GM19025 (cell line): Measurements from ENCODE around the gene CREBL2.
"Not testable (repeated sequence)": the region's sequence is repeated elsewhere in the genome, so short reads cannot be mapped to it uniquely, and the experiment has no call there.

ENCODE experiments used
- ATAC-seq: cut with Tn5 transposase; IDR thresholded peaks from one replicate; pipeline ENCODE4 v1.9.1; 2021; ENCODE audit warnings: mild to moderate bottlenecking, low read depth, moderate library complexity; ENCODE audit not compliant: unreplicated experiment

Gene CREBL2

DNA sequence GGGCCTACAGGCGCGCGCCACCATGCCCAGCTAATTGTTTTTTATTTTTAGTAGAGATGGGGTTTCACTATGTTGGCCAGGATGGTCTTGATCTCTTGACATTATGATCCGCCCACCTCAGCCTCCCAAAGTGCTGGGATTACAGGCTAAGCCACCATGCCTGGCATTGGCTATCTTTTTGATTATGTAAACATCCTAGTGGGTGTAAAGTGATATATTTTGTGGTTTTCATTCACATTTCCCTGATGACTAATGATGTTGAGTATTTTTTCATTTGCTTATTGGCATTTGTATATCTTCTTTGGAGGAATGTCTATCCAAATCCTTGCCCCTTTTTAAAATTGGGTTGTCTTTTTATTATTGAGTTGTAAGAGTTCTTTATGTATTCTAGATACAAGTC lies 16.3 kb downstream of the CREBL2 start:
- no peak for ATAC-seq

DNA sequence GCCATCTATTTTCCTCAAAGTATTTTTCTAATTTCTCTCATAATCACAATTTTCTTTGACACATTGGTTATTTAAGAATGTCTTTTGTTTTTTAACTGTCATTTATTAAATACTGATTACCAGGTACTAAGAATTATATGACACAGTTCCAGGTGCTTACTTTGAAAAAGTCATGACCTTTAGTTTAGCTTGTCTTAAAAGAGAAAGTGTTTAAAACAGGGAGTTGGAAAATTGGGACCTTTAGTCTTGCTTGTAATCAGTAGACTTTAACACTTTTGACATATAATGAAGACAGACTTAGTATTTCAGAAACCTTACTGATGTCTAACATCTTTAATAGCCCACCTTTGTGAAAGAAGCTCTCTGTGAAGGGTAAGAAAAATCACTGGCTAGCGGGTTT lies 19.2 kb downstream of the CREBL2 start:
- no peak for ATAC-seq

DNA sequence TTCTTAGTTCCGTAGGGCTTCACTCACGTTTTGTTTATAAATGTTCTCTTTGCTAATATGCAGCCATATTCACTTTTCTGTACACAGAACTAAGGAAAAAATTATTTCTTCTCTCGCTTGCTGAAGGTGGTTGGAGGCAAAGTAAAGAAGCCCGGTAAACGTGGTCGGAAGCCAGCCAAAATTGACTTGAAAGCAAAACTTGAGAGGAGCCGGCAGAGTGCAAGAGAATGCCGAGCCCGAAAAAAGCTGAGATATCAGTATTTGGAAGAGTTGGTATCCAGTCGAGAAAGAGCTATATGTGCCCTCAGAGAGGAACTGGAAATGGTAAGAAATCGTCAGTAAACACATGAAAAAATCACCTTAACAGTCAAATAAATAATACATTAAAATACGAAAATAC lies 24.0 kb downstream of the CREBL2 start:
- no peak for ATAC-seq

DNA sequence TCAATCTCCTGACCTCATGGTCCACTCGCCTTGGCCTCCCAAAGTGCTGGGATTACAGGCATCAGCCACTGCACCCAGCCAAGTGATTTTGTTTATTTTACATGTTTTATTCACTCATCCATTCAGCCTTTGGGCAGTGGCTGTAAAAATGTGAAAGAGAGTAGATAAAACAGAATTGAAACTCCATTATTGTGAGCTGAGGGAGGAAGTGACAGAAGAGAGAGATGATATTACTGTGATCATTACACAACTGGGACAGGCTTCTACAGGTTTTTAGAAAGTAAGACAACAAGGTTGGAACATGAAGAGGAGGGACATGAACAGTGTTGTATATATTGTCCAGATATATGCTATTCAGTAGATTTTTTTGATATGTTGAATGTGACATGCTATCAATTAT lies 25.0 kb downstream of the CREBL2 start:
- ATAC-seq: no peak

DNA sequence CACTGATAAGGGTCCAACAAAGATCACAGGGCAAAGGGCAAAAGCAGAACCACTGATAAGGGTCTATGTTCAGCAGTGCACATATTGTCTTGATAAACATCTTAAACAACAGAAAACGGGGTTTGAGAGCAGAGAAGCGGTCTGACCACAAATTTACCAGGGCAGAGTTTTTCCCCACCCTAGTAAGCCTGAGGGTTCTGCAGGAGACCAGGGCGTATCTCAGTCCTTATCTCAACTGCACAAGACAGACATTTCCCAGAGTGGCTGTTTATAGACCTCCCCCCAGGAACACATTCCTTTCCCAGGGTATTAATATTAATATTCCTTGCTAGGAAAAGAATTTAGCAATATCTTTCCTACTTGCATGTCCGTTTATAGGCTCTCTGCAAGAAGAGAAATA lies 28.3 kb downstream of the CREBL2 start:
- not testable (repeated sequence) for ATAC-seq

DNA sequence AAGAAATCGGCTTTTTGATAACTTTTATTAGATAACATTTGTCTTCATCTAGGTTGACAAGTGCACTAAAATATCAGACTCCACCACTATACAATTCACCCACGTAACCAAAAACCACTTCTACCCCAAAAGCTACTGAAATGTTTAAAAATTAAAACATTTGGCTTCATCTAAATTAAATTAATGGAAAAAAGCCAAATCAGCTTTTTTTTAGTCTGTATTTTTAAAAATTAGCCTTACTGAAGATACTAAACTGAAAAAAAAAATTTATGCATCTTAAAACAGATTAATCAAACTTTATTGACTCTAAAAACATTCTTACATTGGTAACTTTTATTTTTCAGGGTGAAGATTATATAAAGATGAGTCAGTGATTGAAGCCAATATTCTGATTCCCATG lies 30.0 kb downstream of the CREBL2 start:
- ATAC-seq: no peak

DNA sequence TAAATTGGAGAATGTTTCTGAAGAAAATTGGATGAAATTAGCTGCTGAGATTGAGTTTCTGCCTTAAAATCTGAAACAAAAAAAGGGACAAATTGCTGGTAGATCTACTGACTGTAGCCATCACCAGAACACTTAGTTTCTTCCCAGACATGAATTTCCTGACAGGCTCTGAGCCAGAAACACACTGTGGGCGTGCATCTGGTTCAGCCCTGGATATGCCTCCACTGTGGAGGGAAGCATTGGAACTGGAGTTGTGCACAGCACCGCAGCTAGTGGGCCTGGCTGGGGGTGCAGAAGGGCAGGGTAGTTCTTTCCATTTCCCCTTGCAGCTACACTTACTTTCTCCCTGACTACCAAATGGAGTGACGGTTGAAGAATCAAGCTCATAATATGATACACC lies 31.2 kb downstream of the CREBL2 start:
- no peak for ATAC-seq

DNA sequence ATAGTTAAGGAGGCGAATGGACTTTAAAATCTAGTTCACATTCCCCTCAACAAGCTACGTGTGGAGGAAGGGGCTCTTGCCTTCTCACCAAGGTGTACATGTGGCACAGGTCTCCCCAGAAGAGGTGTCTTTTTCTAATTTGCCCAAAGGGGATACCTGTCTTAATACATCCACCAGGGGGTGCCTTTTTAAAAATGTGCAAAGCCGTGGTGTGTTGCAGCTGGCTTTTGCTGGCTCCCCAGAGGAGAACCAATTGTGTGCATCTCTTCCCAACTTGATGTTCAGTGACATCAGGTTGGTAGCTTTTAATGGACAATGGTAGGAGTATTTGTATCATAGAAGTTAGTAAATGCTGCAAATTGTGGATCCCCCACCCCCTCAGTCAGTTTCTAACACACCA lies 33.8 kb downstream of the CREBL2 start:
- ATAC-seq: no peak

DNA sequence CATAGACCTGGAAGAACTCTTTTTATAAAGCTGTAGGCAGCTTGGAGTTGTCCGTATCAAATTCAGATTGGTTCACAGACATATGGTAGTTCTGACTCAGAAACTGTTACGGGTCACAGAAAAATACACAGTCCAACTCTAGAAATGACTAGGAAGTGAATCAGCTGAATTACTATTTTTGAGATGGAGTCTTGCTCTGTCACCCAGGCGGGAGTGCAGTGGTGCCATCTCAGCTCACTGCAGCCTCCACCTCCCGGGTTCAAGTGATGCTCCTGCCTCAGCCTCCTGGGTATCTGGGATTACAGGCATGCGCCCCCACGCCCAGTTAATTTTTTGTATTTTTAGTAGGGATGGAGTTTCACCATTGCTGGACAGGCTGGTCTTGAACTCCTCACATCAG lies 34.3 kb downstream of the CREBL2 start:
- ATAC-seq: peak; percentile 51

DNA sequence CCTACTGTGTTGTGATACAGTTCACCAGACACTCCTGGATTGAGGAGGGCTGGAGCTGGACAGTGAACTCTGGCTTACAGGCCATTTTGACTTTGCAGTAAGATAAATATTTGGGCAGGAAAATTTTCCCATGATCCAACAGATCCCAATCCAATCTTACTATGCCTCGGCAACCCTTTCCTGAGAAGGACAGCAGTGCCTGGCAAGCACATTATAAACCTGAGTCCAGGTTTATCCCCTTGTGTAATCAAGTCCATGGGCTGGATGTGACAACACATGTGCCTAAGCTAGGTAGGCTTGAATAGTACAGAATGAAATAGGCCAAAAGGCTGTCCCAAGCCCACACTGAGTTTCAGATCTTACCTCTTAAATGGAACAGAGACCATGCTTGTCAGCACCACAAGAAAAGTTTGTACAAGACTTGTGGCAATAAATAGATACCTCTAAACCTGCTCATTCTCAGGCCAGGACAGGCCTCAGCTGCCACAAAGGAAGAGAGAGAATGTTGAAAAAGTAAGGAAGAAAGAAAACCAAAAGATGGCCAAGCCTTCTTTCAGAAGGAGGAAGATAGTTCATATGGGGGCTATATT lies 34.9 kb downstream of the CREBL2 start:
- no peak for ATAC-seq

DNA sequence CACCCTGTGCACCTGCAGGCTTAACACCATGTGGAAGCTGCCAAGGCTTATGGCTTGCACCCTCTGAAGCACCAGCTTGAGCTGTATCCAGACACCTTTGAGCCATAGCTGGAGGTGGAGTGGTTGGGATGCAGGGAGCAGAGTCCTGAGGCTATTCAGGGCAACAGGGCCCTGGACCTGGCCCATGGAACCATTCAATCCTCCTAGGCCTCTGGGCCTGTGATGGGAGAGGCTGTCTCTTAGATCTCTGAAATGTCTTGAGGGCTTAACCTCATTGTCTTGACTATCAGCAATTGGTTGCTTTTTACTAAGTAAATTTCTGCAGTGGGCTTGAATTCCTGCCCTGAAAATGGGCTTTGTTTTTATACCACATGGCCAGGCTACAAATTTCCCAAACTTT lies 36.6 kb downstream of the CREBL2 start:
- no peak for ATAC-seq

DNA sequence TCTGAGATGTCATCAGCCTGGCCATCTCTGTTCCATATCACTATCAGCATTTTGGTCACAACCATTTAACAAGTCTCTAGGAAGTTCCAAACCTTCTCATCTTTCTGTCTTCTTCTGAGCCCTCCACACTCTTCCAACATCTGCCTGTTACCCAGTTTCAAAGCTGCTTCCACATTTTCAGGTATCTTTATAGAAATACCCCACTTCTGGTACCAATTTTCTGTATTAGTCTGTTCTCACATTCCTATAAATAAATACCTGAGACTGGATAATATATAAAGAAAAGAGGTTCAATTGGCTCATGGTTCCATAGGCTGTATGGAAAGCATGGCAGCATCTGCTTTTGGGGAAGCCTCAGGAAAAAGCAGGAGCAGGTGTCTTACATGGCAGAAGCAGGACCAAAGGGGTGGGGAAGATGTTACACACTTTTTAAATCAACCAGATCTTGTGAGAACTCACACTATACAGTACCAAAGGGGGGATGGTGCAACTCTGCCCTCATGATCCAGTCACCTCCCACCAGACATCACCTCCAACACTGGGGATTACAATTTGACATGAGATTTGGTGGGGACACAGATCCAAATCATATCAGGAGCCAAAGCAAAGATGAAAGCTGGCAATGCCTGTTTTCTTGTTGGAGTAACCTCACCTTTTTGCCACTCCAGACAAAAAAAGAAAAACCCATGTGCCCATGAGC lies 37.4 kb downstream of the CREBL2 start:
- no peak for ATAC-seq

DNA sequence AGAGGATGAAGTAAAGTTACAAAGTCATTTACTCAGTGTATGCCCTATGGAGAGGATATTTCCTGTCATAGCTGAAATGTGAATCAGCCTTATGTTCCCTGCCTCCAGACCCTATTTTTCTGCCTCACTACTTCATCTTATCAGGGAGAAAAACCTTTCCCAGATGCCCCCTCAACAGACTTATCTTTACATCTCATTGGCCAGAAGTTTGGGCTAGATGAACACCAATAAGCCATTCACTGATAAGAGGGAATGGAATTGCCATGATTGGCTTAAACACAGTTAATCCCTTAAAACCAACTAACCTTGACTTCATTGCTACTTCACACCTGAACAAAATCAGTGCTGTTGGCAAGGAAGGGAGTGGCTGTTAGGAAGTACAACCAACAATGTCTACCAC lies 40.1 kb downstream of the CREBL2 start:
- no peak for ATAC-seq

DNA sequence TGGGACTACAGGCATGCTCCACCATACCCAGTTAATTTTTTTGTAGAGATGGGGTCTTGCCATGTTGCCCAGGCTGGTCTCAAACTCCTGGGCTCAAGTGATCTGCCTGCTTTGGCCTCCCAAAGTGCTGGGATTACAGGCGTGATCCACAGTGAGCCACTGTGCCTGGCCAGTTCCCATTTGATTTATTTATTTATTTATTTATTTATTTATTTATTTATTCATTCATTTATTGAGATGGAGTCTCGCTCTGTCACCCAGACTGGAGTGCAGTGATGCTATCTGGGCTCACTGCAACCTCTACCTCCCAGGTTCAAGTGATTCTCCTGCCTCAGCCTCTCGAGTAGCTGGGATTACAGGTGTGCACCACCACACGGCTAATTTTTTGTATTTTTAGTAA lies 41.0 kb downstream of the CREBL2 start:
- not testable (repeated sequence) for ATAC-seq

DNA sequence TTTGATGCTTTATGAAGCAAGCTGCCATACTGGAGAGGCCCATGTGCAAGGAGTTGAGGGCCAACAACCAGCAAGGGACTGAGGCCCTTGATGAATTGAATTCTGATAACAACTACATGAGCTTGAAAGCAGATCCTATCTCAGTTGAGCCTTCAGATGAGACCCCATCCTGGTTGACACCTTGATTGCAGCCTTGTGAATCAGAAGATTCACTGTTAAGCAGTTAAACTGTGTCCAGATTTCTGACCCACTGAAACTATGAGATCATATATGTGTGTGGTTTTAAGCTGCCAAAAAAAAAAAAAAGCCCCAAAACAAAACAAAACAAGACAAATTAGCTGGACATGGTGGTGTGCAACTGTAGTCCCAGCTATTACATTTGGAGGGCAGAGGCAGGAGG lies 42.2 kb downstream of the CREBL2 start:
- ATAC-seq: no peak

DNA sequence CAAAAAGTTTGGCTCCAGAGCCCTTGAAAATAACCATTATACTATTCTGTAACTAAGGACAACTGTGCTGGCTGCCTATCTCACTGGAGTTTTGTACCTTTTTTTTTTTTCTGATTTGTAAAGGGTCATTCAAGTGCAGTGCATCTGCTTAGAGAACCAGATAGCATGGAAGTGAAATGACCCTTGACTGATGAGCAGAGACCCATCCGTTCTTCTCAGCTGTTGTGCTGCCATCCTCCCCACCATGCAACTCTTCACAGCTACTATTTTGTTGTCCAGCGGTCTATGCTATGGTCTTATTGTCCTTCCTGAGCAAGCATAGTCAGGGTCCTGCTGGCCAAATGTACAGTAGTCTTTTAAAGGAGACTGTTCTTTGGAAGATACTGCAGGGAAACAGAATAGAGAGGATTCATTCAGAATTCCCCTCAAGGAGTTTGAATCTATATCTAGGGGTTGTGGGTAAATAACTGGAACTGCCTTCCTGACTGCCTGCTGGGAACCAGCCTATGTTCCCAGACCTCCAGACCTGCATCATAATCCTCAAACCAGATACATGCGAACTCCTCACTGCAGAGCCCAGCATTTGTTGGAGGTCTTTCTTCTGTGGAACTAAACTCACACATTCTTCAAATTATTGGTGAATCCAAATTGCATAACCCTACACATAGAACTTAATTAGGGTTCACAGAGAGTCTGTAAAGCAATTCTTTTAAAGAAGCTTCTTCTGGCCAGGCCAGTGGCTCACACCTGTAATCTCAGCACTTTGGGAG lies 43.2 kb downstream of the CREBL2 start:
- ATAC-seq: no peak

DNA sequence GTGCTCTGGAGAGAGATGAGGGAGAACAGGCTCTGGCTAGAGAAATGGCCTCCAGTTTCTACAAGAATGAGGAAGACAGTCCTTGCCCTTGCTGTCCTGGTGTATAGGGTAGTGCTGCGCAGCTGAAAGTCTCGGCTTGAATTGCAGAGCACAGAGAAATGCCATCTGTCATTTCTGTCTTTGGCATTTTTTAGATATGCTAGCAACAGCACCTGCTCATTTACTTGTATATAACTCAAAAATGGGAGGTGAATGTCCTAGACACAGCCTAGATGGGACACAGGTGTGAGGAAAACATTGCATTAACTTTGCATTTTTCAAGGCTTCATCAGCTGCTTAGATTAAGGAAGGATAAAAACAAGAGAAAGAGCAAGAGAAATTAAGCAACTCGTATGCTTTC lies 48.5 kb downstream of the CREBL2 start:
- ATAC-seq: no peak

DNA sequence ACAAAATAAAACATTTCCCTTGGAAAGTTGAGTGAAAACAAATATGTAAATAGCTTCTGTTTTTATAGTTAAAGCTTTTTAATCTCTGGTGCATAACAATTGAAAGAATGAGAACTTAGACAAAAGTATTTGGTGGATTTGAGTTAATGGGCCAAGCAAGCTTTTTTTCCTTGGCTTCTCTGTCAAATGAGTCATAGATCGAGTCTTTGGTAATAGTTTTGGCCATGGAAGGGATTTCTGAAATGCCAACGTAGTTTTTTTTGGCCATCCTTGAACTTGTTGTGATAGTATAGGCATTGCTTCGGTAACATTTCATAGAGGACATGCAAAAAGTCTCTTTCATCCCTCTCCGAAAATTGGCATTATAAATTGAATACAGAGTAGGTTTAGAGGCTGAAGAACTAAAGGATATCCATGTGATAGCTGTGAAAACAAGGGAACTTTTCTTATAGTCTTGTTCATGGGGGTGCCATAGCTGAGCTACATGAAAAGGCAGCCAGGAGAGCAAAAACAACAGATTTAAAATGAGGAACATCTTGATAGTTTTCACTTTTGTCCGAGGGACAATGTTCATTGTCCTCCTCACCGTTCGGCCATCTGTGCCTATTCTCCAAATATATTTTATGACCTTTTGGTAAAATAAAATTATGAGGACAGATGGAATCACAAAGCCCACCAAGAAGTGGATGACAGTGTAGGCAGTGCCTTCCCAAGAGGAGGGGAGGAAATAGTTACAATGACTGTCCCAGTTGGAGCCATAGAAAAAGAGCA lies 49.6 kb downstream of the CREBL2 start:
- no peak for ATAC-seq

DNA sequence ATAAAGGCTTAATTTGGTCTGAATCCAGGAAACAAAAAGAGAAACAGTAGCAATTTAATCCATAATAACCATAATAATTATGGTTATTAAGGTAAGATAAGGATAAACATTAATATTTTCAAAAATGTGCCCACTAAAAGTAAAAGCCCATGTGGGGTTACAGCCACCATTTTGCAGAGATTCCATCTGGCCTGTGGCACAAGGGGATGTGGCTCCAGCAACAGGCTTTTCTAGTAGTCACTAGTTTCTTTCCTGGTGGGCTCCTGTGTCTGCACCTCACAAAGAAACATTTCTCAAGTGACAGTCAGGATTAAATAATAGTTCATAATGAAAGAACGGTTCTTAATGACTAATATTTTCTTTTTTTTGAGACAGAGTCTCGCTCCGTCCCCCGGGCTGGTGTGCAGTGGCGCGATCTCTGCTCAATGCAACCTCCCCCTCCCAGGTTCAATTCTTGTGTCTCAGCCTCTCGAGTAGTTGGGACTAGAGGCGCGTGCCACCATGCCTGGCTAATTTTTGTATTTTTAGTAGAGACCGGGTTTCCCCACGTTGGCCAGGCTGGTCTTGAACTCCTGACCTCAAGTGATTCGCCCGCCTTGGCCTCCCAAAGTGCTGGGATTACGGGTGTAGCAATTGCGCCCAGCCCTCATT lies 52.1 kb downstream of the CREBL2 start:
- no peak for ATAC-seq

DNA sequence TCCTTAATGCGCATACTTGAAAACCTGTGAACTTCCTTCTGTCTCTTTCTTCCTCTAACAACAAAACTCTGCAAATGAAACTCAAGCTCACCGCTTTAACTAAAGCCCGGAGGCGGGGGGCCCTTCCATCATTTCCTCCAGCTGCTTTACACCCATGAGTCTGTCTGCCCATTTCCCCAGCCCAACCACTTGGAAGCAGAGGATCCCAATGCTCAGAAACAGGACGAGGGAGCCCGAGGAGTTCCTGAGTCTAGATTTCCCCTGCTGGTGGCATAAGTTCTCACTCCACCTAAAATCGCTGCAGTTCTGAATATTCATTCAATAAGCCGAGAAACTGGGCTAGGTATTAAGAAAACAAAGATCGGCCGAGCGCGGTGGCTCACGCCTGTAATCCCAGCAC lies 53.5 kb downstream of the CREBL2 start:
- ATAC-seq: no peak

DNA sequence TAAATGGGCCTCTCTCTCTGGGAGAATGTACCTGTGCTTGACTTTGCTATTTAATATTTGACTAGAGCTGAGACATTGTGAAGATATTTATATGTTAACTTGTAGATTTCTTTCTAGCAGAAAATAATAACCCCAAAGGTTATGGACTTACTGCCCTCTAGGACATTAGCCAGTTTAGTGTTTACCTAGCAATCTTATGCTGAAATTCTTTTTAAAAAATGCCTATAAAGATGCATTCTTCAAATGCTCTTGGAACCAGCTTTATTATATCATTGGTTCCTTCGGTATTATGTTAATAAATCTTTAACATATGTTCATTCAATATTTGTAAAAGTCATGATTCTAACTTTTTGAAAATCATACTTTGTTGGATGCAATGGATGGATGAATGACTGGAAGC lies 56.3 kb downstream of the CREBL2 start:
- ATAC-seq: no peak
